Neural progenitor cell (in vitro differentiated cells): Measurements from ENCODE around the gene RAB6B. TPM values are rescaled to one million over a fixed set of nuclear protein-coding genes. Genes with fewer than 3 reads are reported as not detected.

Source experiments
- DNase-seq: peaks from one replicate; pipeline ENCODE4 v3.0.0-alpha.2; 2016; ENCODE audit warnings: low spot score
- H2AFZ ChIP-seq: fragments of 200-600 bp; sonication (generic); replicated peaks from 2 replicates; pipeline ENCODE4 v1.6.1; 2016; ENCODE audit warnings: antibody characterized with exemption
- H3F3A ChIP-seq: fragments of 200-600 bp; sonication (generic); 2 replicates; pipeline ENCODE4 v1.6.1; 2016; ENCODE audit warnings: antibody characterized with exemption, low read depth
- H3K27ac ChIP-seq: fragments of 200-600 bp; sonication (generic); 2 replicates; pipeline ENCODE4 v1.5.1; 2016; ENCODE audit warnings: mild to moderate bottlenecking
- H3K27me3 ChIP-seq: fragments of 200-600 bp; sonication (generic); 2 replicates; pipeline ENCODE4 v1.6.1; 2016; ENCODE audit warnings: mild to moderate bottlenecking, moderate library complexity
- H3K36me3 ChIP-seq: fragments of 200-600 bp; sonication (generic); 2 replicates; pipeline ENCODE4 v1.5.1; 2016
- H3K4me1 ChIP-seq: fragments of 200-600 bp; sonication (generic); 2 replicates; pipeline ENCODE4 v1.6.1; 2016; ENCODE audit warnings: mixed run types
- H3K4me2 ChIP-seq: fragments of 200-600 bp; sonication (generic); 2 replicates; pipeline ENCODE4 v1.6.1; 2016
- H3K4me3 ChIP-seq: fragments of 200-600 bp; sonication (generic); 2 replicates; pipeline ENCODE4 v1.5.1; 2016
- H3K79me2 ChIP-seq: fragments of 200-600 bp; sonication (generic); 2 replicates; pipeline ENCODE4 v1.6.1; 2016; ENCODE audit warnings: low read depth
- H3K9ac ChIP-seq: fragments of 200-600 bp; sonication (generic); 2 replicates; pipeline ENCODE4 v1.6.1; 2016
- H3K9me3 ChIP-seq: fragments of 200-600 bp; sonication (generic); 2 replicates; pipeline ENCODE4 v1.5.1; 2016; ENCODE audit warnings: low read depth
- H4K20me1 ChIP-seq: fragments of 200-600 bp; sonication (generic); 2 replicates; pipeline ENCODE4 v1.6.1; 2016; ENCODE audit warnings: low read depth
- H3K27ac Mint-ChIP-seq: 3 replicates; pipeline ENCODE4 v1.8.0; 2021; ENCODE audit warnings: mixed read lengths
- H3K27me3 Mint-ChIP-seq: 2 replicates; pipeline ENCODE4 v1.8.0; 2022; ENCODE audit warnings: low read depth, mild to moderate bottlenecking, inconsistent platforms, moderate library complexity, mixed read lengths; ENCODE audit not compliant: insufficient read depth
- H3K36me3 Mint-ChIP-seq: 3 replicates; pipeline ENCODE4 v1.8.0; 2021; ENCODE audit warnings: mixed read lengths
- H3K4me1 Mint-ChIP-seq: 3 replicates; pipeline ENCODE4 v1.8.0; 2021; ENCODE audit warnings: mixed read lengths
- H3K4me3 Mint-ChIP-seq: 3 replicates; pipeline ENCODE4 v1.8.0; 2021; ENCODE audit warnings: mild to moderate bottlenecking, moderate library complexity, mixed read lengths
- H3K9me3 Mint-ChIP-seq: 3 replicates; pipeline ENCODE4 v1.8.0; 2020; ENCODE audit warnings: mixed read lengths
- EZH2 ChIP-seq: fragments of 200-600 bp; sonication (generic); IDR thresholded peaks from 2 replicates; pipeline ENCODE4 v1.6.1; 2017; ENCODE audit warnings: antibody characterized with exemption, mild to moderate bottlenecking, moderate library complexity
- EZH2phosphoT487 ChIP-seq: fragments of 200-600 bp; sonication (generic); IDR thresholded peaks from 2 replicates; pipeline ENCODE4 v1.6.1; 2017; ENCODE audit warnings: antibody characterized with exemption
- total RNA-seq: library from RNA; depleted of rRNA; stranded (reverse); fragments of >200 nt; gene quantifications from 2 replicates; pipeline ENCODE4 v1.2.3, GENCODE V29; 2015; ENCODE audit warnings: low replicate concordance
- TF ChIP-seq, protein P1 (sequence below): fragments of 200-600 bp; sonication (generic); IDR thresholded peaks from 2 replicates; pipeline ENCODE4 v1.5.1; 2017; ENCODE audit warnings: antibody characterized with exemption, mild to moderate bottlenecking

Gene RAB6B
- total RNA-seq, 1 donor from 2014 or later = 7.7 TPM

DNA sequence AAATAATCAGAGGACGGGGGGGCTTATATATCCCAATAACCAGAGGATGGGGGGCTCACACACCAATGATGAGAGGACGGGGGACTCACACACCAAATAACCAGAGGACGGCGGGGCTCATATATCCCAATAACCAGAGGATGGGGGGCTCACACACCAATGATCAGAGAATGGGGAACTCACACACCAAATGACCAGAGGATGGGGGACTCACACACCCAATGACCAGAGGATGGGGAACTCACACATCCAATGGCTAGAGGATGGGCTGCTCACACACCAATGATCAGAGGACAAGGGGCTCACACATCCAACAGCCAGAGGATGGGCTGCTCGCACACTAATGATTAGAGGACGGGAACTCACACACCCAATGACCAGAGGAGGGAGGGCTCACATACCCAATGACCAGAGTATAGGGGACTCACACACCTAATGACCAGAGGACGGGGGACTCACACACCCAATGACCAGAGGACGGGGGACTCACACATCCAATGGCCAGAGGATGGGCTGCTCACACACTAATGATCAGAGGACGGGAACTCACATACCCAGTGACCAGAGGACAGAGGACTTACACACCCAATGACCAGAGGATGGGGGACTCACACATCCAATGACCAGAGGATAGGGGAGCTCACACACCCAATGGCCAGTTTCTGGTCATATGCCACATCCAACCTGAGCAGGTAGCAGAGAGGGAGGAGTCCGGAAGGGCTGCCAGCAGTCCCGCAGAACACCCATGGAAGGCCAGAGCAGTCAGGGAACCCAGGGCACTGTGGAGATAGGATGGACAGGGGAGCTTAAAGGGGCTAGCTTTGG is 10.6 kb downstream of the RAB6B start:
- H4K20me1 ChIP-seq = peaks cover 4% of the 10 kb centered on the region
- no peak for TF ChIP-seq EZH2
- TF ChIP-seq EZH2phosphoT487 = no peak
- TF ChIP-seq, protein P1, sequence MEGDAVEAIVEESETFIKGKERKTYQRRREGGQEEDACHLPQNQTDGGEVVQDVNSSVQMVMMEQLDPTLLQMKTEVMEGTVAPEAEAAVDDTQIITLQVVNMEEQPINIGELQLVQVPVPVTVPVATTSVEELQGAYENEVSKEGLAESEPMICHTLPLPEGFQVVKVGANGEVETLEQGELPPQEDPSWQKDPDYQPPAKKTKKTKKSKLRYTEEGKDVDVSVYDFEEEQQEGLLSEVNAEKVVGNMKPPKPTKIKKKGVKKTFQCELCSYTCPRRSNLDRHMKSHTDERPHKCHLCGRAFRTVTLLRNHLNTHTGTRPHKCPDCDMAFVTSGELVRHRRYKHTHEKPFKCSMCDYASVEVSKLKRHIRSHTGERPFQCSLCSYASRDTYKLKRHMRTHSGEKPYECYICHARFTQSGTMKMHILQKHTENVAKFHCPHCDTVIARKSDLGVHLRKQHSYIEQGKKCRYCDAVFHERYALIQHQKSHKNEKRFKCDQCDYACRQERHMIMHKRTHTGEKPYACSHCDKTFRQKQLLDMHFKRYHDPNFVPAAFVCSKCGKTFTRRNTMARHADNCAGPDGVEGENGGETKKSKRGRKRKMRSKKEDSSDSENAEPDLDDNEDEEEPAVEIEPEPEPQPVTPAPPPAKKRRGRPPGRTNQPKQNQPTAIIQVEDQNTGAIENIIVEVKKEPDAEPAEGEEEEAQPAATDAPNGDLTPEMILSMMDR = no peak

DNA sequence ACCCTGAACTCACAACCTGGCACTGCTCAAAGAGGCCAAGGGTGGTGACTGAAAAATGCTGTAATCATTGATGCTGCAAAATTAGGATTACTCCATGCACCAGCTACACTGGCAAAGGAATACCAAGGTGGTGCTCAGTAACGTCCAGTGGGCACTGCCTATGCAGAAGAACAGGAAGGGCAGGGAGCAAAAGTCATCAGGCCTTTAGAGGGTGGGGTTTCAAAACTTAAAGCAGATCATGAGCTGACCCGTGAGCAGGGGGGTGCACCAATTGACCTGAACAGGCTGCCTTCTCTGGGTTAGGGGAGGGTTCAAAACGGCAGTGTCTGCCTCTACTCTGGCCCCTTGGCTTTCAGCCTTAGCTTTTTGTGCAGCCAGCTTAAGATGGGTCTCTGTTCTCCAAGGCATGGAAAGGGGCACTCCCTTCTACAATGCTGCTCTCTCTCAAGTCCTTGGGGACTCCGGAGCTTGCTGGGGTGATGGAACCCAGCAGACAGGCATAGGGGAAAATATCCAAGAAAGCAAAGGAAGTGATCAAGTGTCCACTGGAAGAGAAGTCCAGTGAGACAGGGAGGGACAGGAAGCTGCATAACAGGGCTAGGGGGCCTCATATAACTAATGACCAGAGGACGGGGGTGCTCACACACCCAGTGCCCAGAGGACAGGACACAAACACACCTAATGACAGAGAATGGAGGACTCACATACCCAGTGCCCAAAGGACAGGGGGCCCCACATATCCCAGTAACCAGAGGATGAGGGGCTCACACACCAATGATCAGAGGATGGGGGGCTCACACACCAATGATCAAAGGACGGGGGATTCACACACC is 11.4 kb downstream of the RAB6B start:
- H3K36me3 Mint-ChIP-seq = peaks cover 3% of the 10 kb centered on the region

More for the DNA sequence above, 10.6 kb downstream of the RAB6B start:
- H3K36me3 ChIP-seq = no peaks in the 10 kb centered on the region
- no peak overlapping the region for H3K27ac ChIP-seq
- peaks cover 4% of the 10 kb centered on the region for H3F3A ChIP-seq
- H3K4me2 ChIP-seq = no peak overlapping the region
- peaks cover 3% of the 10 kb centered on the region for H3K36me3 Mint-ChIP-seq
- H3K27me3 Mint-ChIP-seq = peaks cover 2% of the 10 kb centered on the region
- no peak overlapping the region for H2AFZ ChIP-seq
- H3K27ac Mint-ChIP-seq = no peak overlapping the region
- no peaks in the 10 kb centered on the region for H3K79me2 ChIP-seq
- no peak overlapping the region for H3K4me3 ChIP-seq
- H3K9me3 Mint-ChIP-seq = no peaks in the 10 kb centered on the region
- no peaks in the 10 kb centered on the region for H3K27me3 ChIP-seq
- peaks cover 14% of the 10 kb centered on the region for H3K4me1 Mint-ChIP-seq
- no peak for DNase-seq
- no peaks in the 10 kb centered on the region for H3K9me3 ChIP-seq
- no peak overlapping the region for H3K9ac ChIP-seq
- H3K4me3 Mint-ChIP-seq = no peak overlapping the region
- H3K4me1 ChIP-seq = peaks cover 16% of the 10 kb centered on the region

DNA sequence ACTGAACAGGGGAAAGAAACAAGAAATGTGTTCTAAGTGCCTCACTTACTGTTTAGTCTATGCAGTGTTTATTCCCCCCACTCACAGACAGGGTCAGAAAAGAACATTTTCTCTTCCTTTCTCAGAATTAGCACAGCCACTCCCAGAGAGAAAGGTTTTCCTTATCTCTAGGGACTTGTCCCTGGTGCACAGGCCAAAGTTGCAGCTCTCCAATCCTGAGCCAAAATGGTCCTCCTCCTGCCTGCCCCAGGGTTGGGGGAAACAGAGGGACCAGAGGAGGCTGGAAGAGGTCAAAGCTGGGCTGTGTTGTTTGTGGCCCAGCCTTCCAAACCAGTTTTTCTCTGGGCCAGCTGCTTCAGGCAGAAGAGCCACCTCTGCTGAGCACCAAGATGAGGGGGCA is 12.0 kb downstream of the RAB6B start:
- no peak overlapping the region for H3K4me3 ChIP-seq
- H3K4me3 Mint-ChIP-seq = no peak overlapping the region
- H3K27ac Mint-ChIP-seq = no peak overlapping the region
- H3K9me3 ChIP-seq = no peaks in the 10 kb centered on the region
- H3K79me2 ChIP-seq = no peaks in the 10 kb centered on the region
- TF ChIP-seq, protein P1 = no peak
- TF ChIP-seq EZH2phosphoT487 (no peak), EZH2 (no peak)
- peaks cover 2% of the 10 kb centered on the region for H3K27me3 Mint-ChIP-seq
- no peaks in the 10 kb centered on the region for H4K20me1 ChIP-seq
- H3K27ac ChIP-seq = no peak overlapping the region
- H3F3A ChIP-seq = peaks cover 4% of the 10 kb centered on the region
- H3K9ac ChIP-seq = no peak overlapping the region
- no peaks in the 10 kb centered on the region for H3K27me3 ChIP-seq
- H2AFZ ChIP-seq = no peak overlapping the region
- no peak overlapping the region for H3K4me2 ChIP-seq
- H3K36me3 Mint-ChIP-seq = peaks cover 3% of the 10 kb centered on the region
- H3K9me3 Mint-ChIP-seq = peaks cover under 1% of the 10 kb centered on the region
- H3K4me1 ChIP-seq = peaks cover 16% of the 10 kb centered on the region
- peaks cover 9% of the 10 kb centered on the region for H3K4me1 Mint-ChIP-seq
- no peaks in the 10 kb centered on the region for H3K36me3 ChIP-seq
- DNase-seq = no peak

More for the DNA sequence above, 11.4 kb downstream of the RAB6B start:
- no peak for TF ChIP-seq EZH2
- no peak for TF ChIP-seq EZH2phosphoT487
- TF ChIP-seq, protein P1 = no peak
- Histone ChIP-seq H3K4me2 (no peak overlapping the region), H3K4me1 (peaks cover 16% of the 10 kb centered on the region), H3F3A (peaks cover 4% of the 10 kb centered on the region), H2AFZ (no peak overlapping the region), H3K36me3 (no peaks in the 10 kb centered on the region), H3K9me3 (no peaks in the 10 kb centered on the region), H3K27me3 (no peaks in the 10 kb centered on the region), H3K4me3 (no peak overlapping the region), H3K27ac (no peak overlapping the region), H3K79me2 (no peaks in the 10 kb centered on the region), H3K9ac (no peak overlapping the region), H4K20me1 (no peaks in the 10 kb centered on the region)
- peaks cover 14% of the 10 kb centered on the region for H3K4me1 Mint-ChIP-seq
- no peak for DNase-seq
- H3K27ac Mint-ChIP-seq = no peak overlapping the region
- H3K27me3 Mint-ChIP-seq = peaks cover 2% of the 10 kb centered on the region
- no peak overlapping the region for H3K4me3 Mint-ChIP-seq
- H3K9me3 Mint-ChIP-seq = no peaks in the 10 kb centered on the region
